HEK293 (cell line): Measurements from ENCODE around the gene RAP1GAP.

ENCODE experiments used
- CTCF ChIA-PET: fragments of 350-600 bp; formaldehyde crosslinking; extraction: SDS; loops from one replicate; lab custom pipeline; 2021; ENCODE audit warnings: antibody characterized with exemption; lab: Yijun Ruan, JAX
- POLR2A ChIA-PET: fragments of 300-600 bp; formaldehyde crosslinking; extraction: SDS; loops from one replicate; lab custom pipeline; 2020; ENCODE audit warnings: antibody characterized with exemption, inconsistent platforms; lab: Yijun Ruan, JAX
- H3K27ac ChIP-seq: fragments of 200-500 bp; sonication (Bioruptor generic); 2 replicates; pipeline ENCODE4 v1.5.1; 2014; ENCODE audit warnings: low read depth, low read length, control low read depth, inconsistent platforms; ENCODE audit errors: extremely low read depth
- H3K36me3 ChIP-seq, 2 experiments: fragments of 200-500 bp in 1 of 2; sonication (Bioruptor generic) in 1 of 2; 1 replicate in 1 of 2; 2 replicates in 1 of 2; pipeline ENCODE4 v1.5.1; 2014 to 2017; ENCODE audit warnings: inconsistent platforms in 2 of 2, low read length in 2 of 2; ENCODE audit not compliant: control insufficient read depth in 2 of 2, insufficient read depth in 1 of 2
- H3K4me1 ChIP-seq: fragments of 200-500 bp; sonication (Bioruptor generic); 2 replicates; pipeline ENCODE4 v1.5.1; 2014; ENCODE audit warnings: mild to moderate bottlenecking, low read length, inconsistent platforms; ENCODE audit not compliant: control insufficient read depth, insufficient read depth
- H3K4me3 ChIP-seq: 2 replicates; pipeline ENCODE4 v1.5.1; 2011; ENCODE audit warnings: low read depth, mild to moderate bottlenecking, control low read depth, low read length, moderate library complexity
- H3K9me3 ChIP-seq: fragments of 200-500 bp; sonication (Bioruptor generic); 2 replicates; pipeline ENCODE4 v1.5.1; 2014; ENCODE audit warnings: low read depth, low read length, inconsistent platforms; ENCODE audit not compliant: control insufficient read depth, insufficient read depth
- GFI1B ChIP-seq: fragments of 450-650 bp; formaldehyde crosslinking; IDR thresholded peaks from 2 replicates; pipeline ENCODE4 v1.5.1; 2016; ENCODE audit warnings: missing biosample characterization, missing genetic modification characterization
- GLIS2 ChIP-seq: fragments of 450-650 bp; formaldehyde crosslinking; IDR thresholded peaks from 2 replicates; pipeline ENCODE4 v1.5.1; 2016; ENCODE audit warnings: missing biosample characterization, missing genetic modification characterization
- KLF10 ChIP-seq: fragments of 450-650 bp; IDR thresholded peaks from 2 replicates; pipeline ENCODE4 v1.5.1; 2018; ENCODE audit warnings: missing biosample characterization, mild to moderate bottlenecking, missing genetic modification characterization
- MEIS1 ChIP-seq: sonication (generic); formaldehyde crosslinking; IDR thresholded peaks from 2 replicates; pipeline ENCODE4 v1.8.1; 2022; ENCODE audit warnings: missing genetic modification reagents, mild to moderate bottlenecking, borderline replicate concordance
- PRDM1 ChIP-seq: fragments of 450-650 bp; formaldehyde crosslinking; IDR thresholded peaks from 2 replicates; pipeline ENCODE4; 2016; ENCODE audit warnings: missing biosample characterization, missing genetic modification characterization
- SCRT2 ChIP-seq: fragments of 450-650 bp; formaldehyde crosslinking; IDR thresholded peaks from 2 replicates; pipeline ENCODE4 v1.5.1; 2016; ENCODE audit warnings: missing biosample characterization, missing genetic modification characterization
- SP7 ChIP-seq: fragments of 450-650 bp; formaldehyde crosslinking; IDR thresholded peaks from 2 replicates; pipeline ENCODE4 v1.5.1; 2016; ENCODE audit warnings: missing biosample characterization, missing genetic modification characterization
- YY2 ChIP-seq: fragments of 450-650 bp; formaldehyde crosslinking; IDR thresholded peaks from 2 replicates; pipeline ENCODE4 v1.5.1; 2016; ENCODE audit warnings: missing biosample characterization, missing genetic modification characterization
- ZFP41 ChIP-seq: fragments of 450-650 bp; formaldehyde crosslinking; IDR thresholded peaks from 2 replicates; pipeline ENCODE4 v1.5.1; 2016; ENCODE audit warnings: missing biosample characterization, missing genetic modification characterization, borderline replicate concordance
- ZFP69B ChIP-seq: fragments of 450-650 bp; formaldehyde crosslinking; IDR thresholded peaks from 2 replicates; pipeline ENCODE4 v1.5.1; 2016; ENCODE audit warnings: missing biosample characterization, missing genetic modification characterization
- ZNF10 ChIP-seq: fragments of 450-650 bp; formaldehyde crosslinking; IDR thresholded peaks from 2 replicates; pipeline ENCODE4 v1.5.1; 2017; ENCODE audit warnings: missing biosample characterization, missing genetic modification characterization
- ZNF16 ChIP-seq: fragments of 450-650 bp; formaldehyde crosslinking; IDR thresholded peaks from 2 replicates; pipeline ENCODE4 v1.5.1; 2016; ENCODE audit warnings: low read depth, missing biosample characterization, missing genetic modification characterization
- ZNF19 ChIP-seq: fragments of 450-650 bp; formaldehyde crosslinking; IDR thresholded peaks from 2 replicates; pipeline ENCODE4; 2016; ENCODE audit warnings: missing biosample characterization, missing genetic modification characterization, low read depth
- ZNF211 ChIP-seq: fragments of 450-650 bp; formaldehyde crosslinking; IDR thresholded peaks from 2 replicates; pipeline ENCODE4 v1.5.1; 2016; ENCODE audit warnings: low read depth, missing biosample characterization, missing genetic modification characterization
- ZNF223 ChIP-seq: fragments of 450-650 bp; formaldehyde crosslinking; IDR thresholded peaks from 2 replicates; pipeline ENCODE4 v1.5.1; 2016; ENCODE audit warnings: missing biosample characterization, missing genetic modification characterization
- ZNF280D ChIP-seq: fragments of 450-650 bp; formaldehyde crosslinking; IDR thresholded peaks from 2 replicates; pipeline ENCODE4 v1.5.1; 2016; ENCODE audit warnings: missing biosample characterization, missing genetic modification characterization
- ZNF341 ChIP-seq: fragments of 450-650 bp; formaldehyde crosslinking; IDR thresholded peaks from 2 replicates; pipeline ENCODE4; 2016; ENCODE audit warnings: low read depth, missing biosample characterization, missing genetic modification characterization
- ZNF366 ChIP-seq: fragments of 450-650 bp; formaldehyde crosslinking; conservative IDR thresholded peaks from 2 replicates; pipeline ENCODE4 v1.5.1; 2016; ENCODE audit warnings: missing biosample characterization, missing genetic modification characterization
- ZNF404 ChIP-seq: fragments of 450-650 bp; formaldehyde crosslinking; IDR thresholded peaks from 2 replicates; pipeline ENCODE4 v1.5.1; 2017; ENCODE audit warnings: missing biosample characterization, missing genetic modification characterization
- ZNF433 ChIP-seq: fragments of 450-650 bp; formaldehyde crosslinking; IDR thresholded peaks from 2 replicates; pipeline ENCODE4 v1.5.1; 2016; ENCODE audit warnings: missing biosample characterization, missing genetic modification characterization, low read depth
- ZNF529 ChIP-seq: fragments of 450-650 bp; formaldehyde crosslinking; IDR thresholded peaks from 2 replicates; pipeline ENCODE4 v1.5.1; 2017; ENCODE audit warnings: missing genetic modification characterization, missing biosample characterization; ENCODE audit not compliant: insufficient replicate concordance
- ZNF530 ChIP-seq: fragments of 450-650 bp; formaldehyde crosslinking; IDR thresholded peaks from 2 replicates; pipeline ENCODE4 v1.5.1; 2016; ENCODE audit warnings: low read depth, missing biosample characterization, missing genetic modification characterization
- ZNF585B ChIP-seq: fragments of 450-650 bp; formaldehyde crosslinking; IDR thresholded peaks from 2 replicates; pipeline ENCODE4 v1.5.1; 2016; ENCODE audit warnings: missing biosample characterization, missing genetic modification characterization
- ZNF600 ChIP-seq: fragments of 450-650 bp; formaldehyde crosslinking; IDR thresholded peaks from 2 replicates; pipeline ENCODE4 v1.5.1; 2016; ENCODE audit warnings: missing biosample characterization, missing genetic modification characterization
- ZNF610 ChIP-seq: fragments of 450-650 bp; formaldehyde crosslinking; IDR thresholded peaks from 2 replicates; pipeline ENCODE4 v1.5.1; 2016; ENCODE audit warnings: missing biosample characterization, missing genetic modification characterization, borderline replicate concordance
- ZNF639 ChIP-seq: fragments of 450-650 bp; formaldehyde crosslinking; IDR thresholded peaks from 2 replicates; pipeline ENCODE4 v1.5.1; 2016; ENCODE audit warnings: missing biosample characterization, missing genetic modification characterization
- ZNF660 ChIP-seq: fragments of 450-650 bp; IDR thresholded peaks from 2 replicates; pipeline ENCODE4 v1.5.1; 2018; ENCODE audit warnings: missing biosample characterization, mild to moderate bottlenecking, missing genetic modification characterization
- ZNF670 ChIP-seq: fragments of 450-650 bp; formaldehyde crosslinking; IDR thresholded peaks from 2 replicates; pipeline ENCODE4 v1.5.1; 2016; ENCODE audit warnings: missing biosample characterization, missing genetic modification characterization, low read depth
- ZNF707 ChIP-seq: fragments of 450-650 bp; formaldehyde crosslinking; IDR thresholded peaks from 2 replicates; pipeline ENCODE4 v1.5.1; 2016; ENCODE audit warnings: missing biosample characterization, missing genetic modification characterization
- ZNF792 ChIP-seq: fragments of 450-650 bp; formaldehyde crosslinking; IDR thresholded peaks from 2 replicates; pipeline ENCODE4 v1.5.1; 2016; ENCODE audit warnings: missing biosample characterization, missing genetic modification characterization
- TF ChIP-seq, protein P1 (sequence below): fragments of 450-650 bp; formaldehyde crosslinking; IDR thresholded peaks from 2 replicates; pipeline ENCODE4; 2016; ENCODE audit warnings: missing biosample characterization, missing genetic modification characterization
- TF ChIP-seq, protein P2 (sequence below): fragments of 450-650 bp; formaldehyde crosslinking; IDR thresholded peaks from 2 replicates; pipeline ENCODE4 v1.5.1; 2016; ENCODE audit warnings: missing biosample characterization, missing genetic modification characterization

Gene RAP1GAP

DNA sequence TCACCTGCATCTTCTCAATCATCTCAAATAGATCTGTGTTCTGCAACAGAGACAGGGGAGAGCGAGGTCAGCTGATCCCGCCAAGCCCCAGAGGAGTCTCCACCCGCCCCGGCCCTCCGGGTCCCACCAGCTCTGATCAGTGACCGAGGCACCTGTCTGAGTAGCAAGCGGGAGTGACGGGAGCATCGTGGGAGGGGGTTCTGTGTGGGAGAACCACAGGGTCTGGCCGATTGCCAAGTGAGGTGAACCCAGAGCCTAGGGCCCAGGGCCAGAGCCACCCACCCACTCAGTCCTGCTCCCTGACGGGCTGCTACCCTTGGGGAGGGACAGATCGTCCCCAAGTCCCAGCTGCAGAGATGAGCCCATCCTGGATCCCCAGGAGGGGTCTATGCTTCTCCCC is 49.1 kb downstream of the RAP1GAP start:
- ChIA-PET POLR2A (no interaction called here), CTCF (no interaction called here)
- H3K9me3 ChIP-seq, result no peaks in the 10 kb centered on the region
- peaks cover 4% of the 10 kb centered on the region; the same call in 1 of the 2 replicates for H3K4me1 ChIP-seq
- no peak overlapping the region for H3K27ac ChIP-seq
- H3K36me3 ChIP-seq, result no peaks in the 10 kb centered on the region
- H3K4me3 ChIP-seq, result no peak overlapping the region
- TF ChIP-seq, protein P1, sequence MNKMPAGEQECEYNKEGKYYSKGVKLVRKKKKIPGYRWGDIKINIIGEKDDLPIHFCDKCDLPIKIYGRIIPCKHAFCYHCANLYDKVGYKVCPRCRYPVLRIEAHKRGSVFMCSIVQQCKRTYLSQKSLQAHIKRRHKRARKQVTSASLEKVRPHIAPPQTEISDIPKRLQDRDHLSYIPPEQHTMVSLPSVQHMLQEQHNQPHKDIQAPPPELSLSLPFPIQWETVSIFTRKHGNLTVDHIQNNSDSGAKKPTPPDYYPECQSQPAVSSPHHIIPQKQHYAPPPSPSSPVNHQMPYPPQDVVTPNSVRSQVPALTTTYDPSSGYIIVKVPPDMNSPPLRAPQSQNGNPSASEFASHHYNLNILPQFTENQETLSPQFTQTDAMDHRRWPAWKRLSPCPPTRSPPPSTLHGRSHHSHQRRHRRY (tag by site-specific recombination), result no peak
- TF ChIP-seq GLIS2 (0 out of 2 replicates have a peak, but pooled peaks have one; percentile 20), ZNF433 (no peak), ZNF280D (tag by site-specific recombination) (no peak), ZNF792 (tag by site-specific recombination) (no peak), ZNF707 (tag by site-specific recombination) (no peak), ZNF223 (no peak), ZNF19 (tag by site-specific recombination) (no peak), ZNF670 (tag by site-specific recombination) (no peak), KLF10 (no peak), ZNF529 (tag by site-specific recombination) (no peak), SCRT2 (tag by site-specific recombination) (no peak), YY2 (tag by site-specific recombination) (no peak), ZNF585B (tag by site-specific recombination) (no peak), GFI1B (no peak), ZNF639 (tag by site-specific recombination) (no peak), ZNF211 (no peak), ZNF660 (tag by site-specific recombination) (no peak), ZNF366 (tag by site-specific recombination) (no peak), ZNF16 (tag by site-specific recombination) (no peak), ZNF10 (tag by site-specific recombination) (no peak), MEIS1 (no peak), ZFP41 (tag by site-specific recombination) (no peak), SP7 (tag by site-specific recombination) (no peak), PRDM1 (tag by site-specific recombination) (no peak), ZNF600 (no peak), ZFP69B (peak; percentile 43; the same call in 1 of the 2 replicates), ZNF610 (no peak), ZNF341 (tag by site-specific recombination) (no peak), ZNF404 (tag by site-specific recombination) (no peak), ZNF530 (no peak)
- TF ChIP-seq, protein P2, sequence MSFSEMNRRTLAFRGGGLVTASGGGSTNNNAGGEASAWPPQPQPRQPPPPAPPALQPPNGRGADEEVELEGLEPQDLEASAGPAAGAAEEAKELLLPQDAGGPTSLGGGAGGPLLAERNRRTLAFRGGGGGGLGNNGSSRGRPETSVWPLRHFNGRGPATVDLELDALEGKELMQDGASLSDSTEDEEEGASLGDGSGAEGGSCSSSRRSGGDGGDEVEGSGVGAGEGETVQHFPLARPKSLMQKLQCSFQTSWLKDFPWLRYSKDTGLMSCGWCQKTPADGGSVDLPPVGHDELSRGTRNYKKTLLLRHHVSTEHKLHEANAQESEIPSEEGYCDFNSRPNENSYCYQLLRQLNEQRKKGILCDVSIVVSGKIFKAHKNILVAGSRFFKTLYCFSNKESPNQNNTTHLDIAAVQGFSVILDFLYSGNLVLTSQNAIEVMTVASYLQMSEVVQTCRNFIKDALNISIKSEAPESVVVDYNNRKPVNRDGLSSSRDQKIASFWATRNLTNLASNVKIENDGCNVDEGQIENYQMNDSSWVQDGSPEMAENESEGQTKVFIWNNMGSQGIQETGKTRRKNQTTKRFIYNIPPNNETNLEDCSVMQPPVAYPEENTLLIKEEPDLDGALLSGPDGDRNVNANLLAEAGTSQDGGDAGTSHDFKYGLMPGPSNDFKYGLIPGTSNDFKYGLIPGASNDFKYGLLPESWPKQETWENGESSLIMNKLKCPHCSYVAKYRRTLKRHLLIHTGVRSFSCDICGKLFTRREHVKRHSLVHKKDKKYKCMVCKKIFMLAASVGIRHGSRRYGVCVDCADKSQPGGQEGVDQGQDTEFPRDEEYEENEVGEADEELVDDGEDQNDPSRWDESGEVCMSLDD (tag by site-specific recombination), result no peak
